Measurements from ENCODE around the gene ANKRD53. TPM values are rescaled to one million over a fixed set of nuclear protein-coding genes. Genes with fewer than 3 reads are reported as not detected.

ANKRD53 gene
- total RNA-seq, 1 donor from 2014 or later, result 0.56 TPM

DNA sequence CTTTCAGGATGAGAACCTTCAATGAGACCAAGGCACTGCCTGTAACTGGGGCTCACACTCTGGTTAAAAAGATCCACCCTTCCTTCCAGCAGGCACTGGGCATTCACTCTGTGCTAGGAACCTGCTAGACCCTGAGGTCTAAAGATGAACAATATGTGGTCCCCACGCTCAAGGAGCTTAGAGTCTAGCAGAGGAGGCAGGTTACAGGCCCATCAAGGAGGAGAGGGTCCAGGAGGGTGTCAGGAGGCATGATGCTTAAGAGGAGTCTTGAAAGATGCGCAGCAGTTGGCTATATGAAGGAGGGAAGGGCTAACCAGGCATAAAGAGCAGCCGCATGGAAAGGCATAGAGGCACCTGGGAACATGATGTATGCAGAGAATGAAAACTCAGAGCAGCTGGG is 4.5 kb downstream of the ANKRD53 start:
- H3K36me3 Mint-ChIP-seq (ENCODE audit: low read depth, unreplicated experiment), result peaks cover 39% of the 10 kb centered on the region
- no peak overlapping the region for H3K4me3 Mint-ChIP-seq (ENCODE audit: unreplicated experiment)
- no peak overlapping the region for H3K27ac Mint-ChIP-seq (ENCODE audit: unreplicated experiment)
- H3K27me3 Mint-ChIP-seq (ENCODE audit: unreplicated experiment), result peaks cover 18% of the 10 kb centered on the region
- H3K4me1 Mint-ChIP-seq (ENCODE audit: unreplicated experiment), result peaks cover 23% of the 10 kb centered on the region
- no peak for DNase-seq (ENCODE audit: low spot score)
- TF ChIP-seq, protein P1, sequence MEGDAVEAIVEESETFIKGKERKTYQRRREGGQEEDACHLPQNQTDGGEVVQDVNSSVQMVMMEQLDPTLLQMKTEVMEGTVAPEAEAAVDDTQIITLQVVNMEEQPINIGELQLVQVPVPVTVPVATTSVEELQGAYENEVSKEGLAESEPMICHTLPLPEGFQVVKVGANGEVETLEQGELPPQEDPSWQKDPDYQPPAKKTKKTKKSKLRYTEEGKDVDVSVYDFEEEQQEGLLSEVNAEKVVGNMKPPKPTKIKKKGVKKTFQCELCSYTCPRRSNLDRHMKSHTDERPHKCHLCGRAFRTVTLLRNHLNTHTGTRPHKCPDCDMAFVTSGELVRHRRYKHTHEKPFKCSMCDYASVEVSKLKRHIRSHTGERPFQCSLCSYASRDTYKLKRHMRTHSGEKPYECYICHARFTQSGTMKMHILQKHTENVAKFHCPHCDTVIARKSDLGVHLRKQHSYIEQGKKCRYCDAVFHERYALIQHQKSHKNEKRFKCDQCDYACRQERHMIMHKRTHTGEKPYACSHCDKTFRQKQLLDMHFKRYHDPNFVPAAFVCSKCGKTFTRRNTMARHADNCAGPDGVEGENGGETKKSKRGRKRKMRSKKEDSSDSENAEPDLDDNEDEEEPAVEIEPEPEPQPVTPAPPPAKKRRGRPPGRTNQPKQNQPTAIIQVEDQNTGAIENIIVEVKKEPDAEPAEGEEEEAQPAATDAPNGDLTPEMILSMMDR (IDR thresholded peaks at IDR 0.05; ENCODE audit: unreplicated experiment), result no peak
- H3K9me3 Mint-ChIP-seq (ENCODE audit: unreplicated experiment), result no peaks in the 10 kb centered on the region

DNA sequence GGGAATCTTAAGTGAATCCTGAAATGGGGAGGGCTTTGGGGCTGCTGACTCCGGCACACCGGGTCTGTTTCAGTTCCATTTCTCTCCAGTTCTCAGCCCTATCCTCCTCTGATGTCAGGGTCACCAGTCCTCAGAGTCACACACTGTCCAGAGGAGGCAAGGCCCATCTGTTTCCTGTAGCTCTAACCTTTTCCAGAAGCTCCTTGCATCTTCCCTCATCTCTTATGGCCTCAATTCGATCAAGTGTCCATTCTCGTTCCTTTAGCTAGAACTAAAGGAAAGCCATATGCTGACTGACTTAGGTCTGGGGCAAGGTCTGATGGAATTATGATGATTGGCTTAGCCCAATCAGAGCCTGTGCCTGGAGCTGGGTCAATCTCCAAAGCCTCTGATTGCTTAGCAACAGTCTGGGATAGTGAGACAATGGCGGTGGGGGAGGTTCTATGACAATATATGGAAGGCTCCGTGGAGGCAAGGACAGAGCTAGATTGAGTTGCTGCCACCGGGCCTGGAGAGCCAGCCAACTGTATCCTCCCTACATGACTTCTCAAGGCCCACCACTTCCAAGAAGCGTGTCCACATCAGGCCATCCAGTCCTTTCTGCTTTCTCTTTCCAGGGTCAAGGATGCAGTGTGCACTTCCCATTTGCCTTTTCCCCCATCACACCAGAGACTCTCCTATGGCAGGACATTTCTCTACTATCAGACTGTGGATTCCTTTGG is 5.2 kb downstream of the ANKRD53 start:
- DNase-seq (ENCODE audit: low spot score), result no peak
- no peaks in the 10 kb centered on the region for H3K9me3 Mint-ChIP-seq (ENCODE audit: unreplicated experiment)
- no peak overlapping the region for H3K27ac Mint-ChIP-seq (ENCODE audit: unreplicated experiment)
- peaks cover 20% of the 10 kb centered on the region for H3K4me1 Mint-ChIP-seq (ENCODE audit: unreplicated experiment)
- TF ChIP-seq, protein P1 (IDR thresholded peaks at IDR 0.05; ENCODE audit: unreplicated experiment), result no peak
- H3K27me3 Mint-ChIP-seq (ENCODE audit: unreplicated experiment), result peaks cover 16% of the 10 kb centered on the region
- peaks cover 39% of the 10 kb centered on the region for H3K36me3 Mint-ChIP-seq (ENCODE audit: low read depth, unreplicated experiment)
- H3K4me3 Mint-ChIP-seq (ENCODE audit: unreplicated experiment), result no peak overlapping the region

DNA sequence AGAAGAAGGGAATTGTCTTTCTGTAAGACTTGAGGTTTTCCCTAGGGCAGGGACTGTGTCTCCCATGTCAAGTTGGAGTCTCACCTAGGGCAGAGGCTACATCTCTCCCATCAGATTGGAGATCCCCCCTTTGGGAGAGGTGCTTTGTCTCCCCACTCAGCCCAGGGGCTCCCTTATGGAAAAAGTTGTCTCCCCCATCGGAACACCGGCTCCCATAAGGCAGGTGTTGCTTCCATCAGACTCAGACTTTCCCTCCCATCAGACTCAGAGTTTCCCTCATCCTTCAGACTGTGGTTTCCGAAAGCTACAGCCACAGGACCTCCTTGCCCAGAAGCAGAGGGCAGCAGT is 5.8 kb downstream of the ANKRD53 start:
- Mint-ChIP-seq H3K9me3 (ENCODE audit: unreplicated experiment) (no peaks in the 10 kb centered on the region), H3K27ac (ENCODE audit: unreplicated experiment) (no peak overlapping the region), H3K4me3 (ENCODE audit: unreplicated experiment) (peak overlapping the region; percentile 4), H3K4me1 (ENCODE audit: unreplicated experiment) (peaks cover 20% of the 10 kb centered on the region), H3K27me3 (ENCODE audit: unreplicated experiment) (peaks cover 15% of the 10 kb centered on the region), H3K36me3 (ENCODE audit: low read depth, unreplicated experiment) (peaks cover 44% of the 10 kb centered on the region)
- DNase-seq (ENCODE audit: low spot score), result no peak
- TF ChIP-seq, protein P1 (IDR thresholded peaks at IDR 0.05; ENCODE audit: unreplicated experiment), result no peak

DNA sequence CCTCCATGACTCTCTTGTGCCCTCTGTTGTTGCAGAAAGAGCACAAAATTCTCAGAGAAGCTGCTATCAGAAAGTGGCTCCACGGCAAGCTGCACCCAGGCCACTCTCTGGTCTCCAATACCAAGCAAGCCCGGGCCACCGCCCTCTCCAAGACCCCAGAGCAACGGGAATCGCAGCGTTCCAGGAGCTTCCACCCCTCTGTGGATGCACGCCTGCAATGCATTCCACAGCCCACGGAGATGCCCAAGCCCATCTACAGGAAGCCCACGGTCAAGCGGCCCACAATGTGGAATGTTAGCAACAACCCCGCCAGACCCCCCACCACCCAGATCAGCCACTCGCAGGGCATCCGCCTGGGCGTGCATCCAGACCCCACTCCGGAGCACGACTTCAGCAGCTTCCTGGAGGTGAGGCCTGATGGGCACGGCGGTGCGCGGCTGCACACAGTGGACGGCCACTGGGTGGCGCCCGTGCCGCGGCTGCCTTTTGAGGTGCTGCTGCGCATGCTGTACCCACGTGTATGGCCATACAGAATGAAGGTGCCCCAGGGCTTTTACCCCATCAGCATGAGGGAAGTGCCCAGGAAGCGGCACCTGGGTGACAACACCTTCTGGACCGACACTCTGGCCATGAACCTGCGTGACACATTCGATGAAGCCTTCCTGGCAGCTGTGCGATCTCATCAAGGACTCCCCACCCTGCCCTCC is 6.3 kb downstream of the ANKRD53 start:
- Mint-ChIP-seq H3K4me3 (ENCODE audit: unreplicated experiment) (peak overlapping the region; percentile 4), H3K27me3 (ENCODE audit: unreplicated experiment) (peaks cover 13% of the 10 kb centered on the region), H3K36me3 (ENCODE audit: low read depth, unreplicated experiment) (peaks cover 48% of the 10 kb centered on the region), H3K27ac (ENCODE audit: unreplicated experiment) (no peak overlapping the region), H3K4me1 (ENCODE audit: unreplicated experiment) (peaks cover 20% of the 10 kb centered on the region), H3K9me3 (ENCODE audit: unreplicated experiment) (no peaks in the 10 kb centered on the region)
- DNase-seq (ENCODE audit: low spot score), result peak; percentile 82
- TF ChIP-seq, protein P1 (IDR thresholded peaks at IDR 0.05; ENCODE audit: unreplicated experiment), result peak; percentile 78

DNA sequence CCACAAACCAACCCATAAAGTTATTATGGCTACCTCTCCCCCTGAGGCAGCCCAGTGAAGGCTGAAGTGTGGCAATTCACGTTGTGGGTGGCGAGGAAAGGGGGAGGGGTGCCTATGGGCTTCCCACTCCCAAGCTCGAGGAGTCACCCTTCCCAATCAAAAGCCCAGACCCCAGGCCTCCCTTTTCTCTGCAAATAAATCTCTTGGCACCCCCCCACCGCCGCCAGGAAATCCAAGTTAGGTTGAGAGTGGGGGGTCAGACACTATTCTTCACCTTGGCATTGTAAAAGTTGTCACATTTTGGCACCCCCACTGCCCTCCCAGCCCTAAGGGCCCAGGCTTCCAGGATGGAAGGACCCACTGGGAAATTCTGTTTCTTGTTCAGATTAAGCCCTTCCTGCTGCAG is 6.9 kb downstream of the ANKRD53 start:
- H3K27me3 Mint-ChIP-seq (ENCODE audit: unreplicated experiment), result peaks cover 13% of the 10 kb centered on the region
- H3K27ac Mint-ChIP-seq (ENCODE audit: unreplicated experiment), result no peak overlapping the region
- H3K36me3 Mint-ChIP-seq (ENCODE audit: low read depth, unreplicated experiment), result peaks cover 50% of the 10 kb centered on the region
- H3K4me3 Mint-ChIP-seq (ENCODE audit: unreplicated experiment), result peak overlapping the region; percentile 25
- H3K4me1 Mint-ChIP-seq (ENCODE audit: unreplicated experiment), result peaks cover 20% of the 10 kb centered on the region
- no peak for DNase-seq (ENCODE audit: low spot score)
- no peaks in the 10 kb centered on the region for H3K9me3 Mint-ChIP-seq (ENCODE audit: unreplicated experiment)
- TF ChIP-seq, protein P1 (IDR thresholded peaks at IDR 0.05; ENCODE audit: unreplicated experiment), result no peak
